Activated naive CD4-positive, alpha-beta T cell treated with anti-CD3 and anti-CD28 coated beads, Interleukin-2, amount 50 U/mL, for 24 hours (primary cell): ENCODE measurements around the gene ZNF619.
"Not testable (repeated sequence)": the region's sequence is repeated elsewhere in the genome, so short reads cannot be mapped to it uniquely, and the experiment has no call there.

Source experiments
- H3K27ac Mint-ChIP-seq: one replicate; pipeline ENCODE4 v1.8.0; 2021; ENCODE audit warnings: mild to moderate bottlenecking, mixed read lengths
- H3K27me3 Mint-ChIP-seq: one replicate; pipeline ENCODE4 v1.8.0; 2021; ENCODE audit warnings: mixed read lengths
- H3K36me3 Mint-ChIP-seq: one replicate; pipeline ENCODE4 v1.8.0; 2021; ENCODE audit warnings: mixed read lengths
- H3K4me1 Mint-ChIP-seq: one replicate; pipeline ENCODE4 v1.8.0; 2021; ENCODE audit warnings: mixed read lengths
- H3K4me3 Mint-ChIP-seq: one replicate; pipeline ENCODE4 v1.8.0; 2021; ENCODE audit warnings: mild to moderate bottlenecking, mixed read lengths
- H3K9me3 Mint-ChIP-seq: one replicate; pipeline ENCODE4 v1.8.0; 2021; ENCODE audit warnings: mixed read lengths

Gene ZNF619

DNA sequence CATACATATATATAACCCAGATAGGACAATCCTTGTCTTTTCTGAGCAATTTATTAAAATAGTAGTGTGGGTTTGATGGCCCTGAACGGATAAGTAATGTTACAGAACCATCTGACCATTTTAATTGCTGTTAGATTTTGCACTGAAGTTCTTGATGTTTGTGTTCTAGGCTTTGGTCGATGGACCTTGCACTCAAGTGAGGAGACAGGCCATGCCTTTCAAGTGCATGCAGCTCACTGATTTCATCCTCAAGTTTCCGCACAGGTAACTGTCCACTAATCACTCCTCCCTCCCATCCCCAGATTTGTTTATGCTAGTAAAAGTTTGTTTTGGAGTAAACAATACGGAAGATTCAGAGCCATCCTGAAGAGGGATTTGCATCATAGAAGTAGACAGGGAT is 18.4 kb upstream of the ZNF619 start:
- Mint-ChIP-seq H3K9me3 (no peaks in the 10 kb centered on the region), H3K4me1 (peaks cover 49% of the 10 kb centered on the region), H3K27ac (peak overlapping the region; percentile 98), H3K27me3 (no peaks in the 10 kb centered on the region), H3K4me3 (peak overlapping the region; percentile 93), H3K36me3 (peaks cover 31% of the 10 kb centered on the region)

- peak overlapping the region; percentile 76 for H3K4me3 Mint-ChIP-seq
- H3K27me3 Mint-ChIP-seq, H3K9me3 Mint-ChIP-seq: not testable (repeated sequence)
- peaks cover 61% of the 10 kb centered on the region for H3K4me1 Mint-ChIP-seq
- H3K27ac Mint-ChIP-seq = peak overlapping the region; percentile 83
- peaks cover 47% of the 10 kb centered on the region for H3K36me3 Mint-ChIP-seq
Observed at GRCh38 chr3:40460481-40460880, 16.4 kb upstream of the ZNF619 start.

DNA sequence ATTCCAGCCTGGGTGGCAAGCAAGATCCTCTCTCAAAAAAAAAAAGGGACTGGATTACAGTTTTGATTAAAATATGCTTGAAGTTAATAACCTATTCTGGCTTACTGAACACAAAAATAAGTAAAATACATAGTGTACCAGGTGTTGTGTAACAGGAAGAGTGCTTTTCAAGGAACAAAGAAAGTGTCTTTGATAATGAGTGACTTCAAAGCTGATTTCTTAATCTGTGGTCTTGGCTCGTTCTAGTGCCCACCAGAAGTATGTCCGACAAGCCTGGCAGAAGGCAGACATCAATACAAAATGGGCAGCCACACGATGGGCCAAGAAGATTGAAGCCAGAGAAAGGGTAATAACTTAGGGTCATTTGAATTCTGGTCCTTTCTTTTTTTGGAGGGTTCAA is 15.8 kb upstream of the ZNF619 start:
- peaks cover 58% of the 10 kb centered on the region for H3K4me1 Mint-ChIP-seq
- no peaks in the 10 kb centered on the region for H3K27me3 Mint-ChIP-seq
- H3K36me3 Mint-ChIP-seq = peaks cover 49% of the 10 kb centered on the region
- peak overlapping the region; percentile 76 for H3K27ac Mint-ChIP-seq
- H3K4me3 Mint-ChIP-seq = peak overlapping the region; percentile 66
- H3K9me3 Mint-ChIP-seq = no peaks in the 10 kb centered on the region

- H3K9me3 Mint-ChIP-seq, H3K4me3 Mint-ChIP-seq, H3K27me3 Mint-ChIP-seq, H3K27ac Mint-ChIP-seq: not testable (repeated sequence)
- peaks cover 57% of the 10 kb centered on the region for H3K4me1 Mint-ChIP-seq
- peaks cover 49% of the 10 kb centered on the region for H3K36me3 Mint-ChIP-seq
Observed at GRCh38 chr3:40462838-40463237, 14.1 kb upstream of the ZNF619 start.

GRCh38 chr3:40463579-40463978 is 13.3 kb upstream of the ZNF619 start:
- H3K4me1 Mint-ChIP-seq = peaks cover 51% of the 10 kb centered on the region
- H3K9me3 Mint-ChIP-seq = no peaks in the 10 kb centered on the region
- H3K36me3 Mint-ChIP-seq = peaks cover 42% of the 10 kb centered on the region
- H3K4me3 Mint-ChIP-seq = peak overlapping the region; percentile 39
- no peak overlapping the region for H3K27ac Mint-ChIP-seq
- no peaks in the 10 kb centered on the region for H3K27me3 Mint-ChIP-seq

- H3K9me3 Mint-ChIP-seq = no peaks in the 10 kb centered on the region
- H3K27ac Mint-ChIP-seq = peak overlapping the region; percentile 87
- peaks cover 37% of the 10 kb centered on the region for H3K36me3 Mint-ChIP-seq
- H3K4me3 Mint-ChIP-seq = peak overlapping the region; percentile 15
- H3K4me1 Mint-ChIP-seq = peaks cover 45% of the 10 kb centered on the region
- no peaks in the 10 kb centered on the region for H3K27me3 Mint-ChIP-seq
Observed at GRCh38 chr3:40464339-40465110, 12.4 kb upstream of the ZNF619 start.

- Mint-ChIP-seq H3K36me3 (peaks cover 37% of the 10 kb centered on the region), H3K27ac (peak overlapping the region; percentile 87), H3K4me3 (no peak overlapping the region), H3K4me1 (peaks cover 44% of the 10 kb centered on the region), H3K27me3 (no peaks in the 10 kb centered on the region), H3K9me3 (no peaks in the 10 kb centered on the region)
Observed at GRCh38 chr3:40465111-40465407, 11.9 kb upstream of the ZNF619 start.

DNA sequence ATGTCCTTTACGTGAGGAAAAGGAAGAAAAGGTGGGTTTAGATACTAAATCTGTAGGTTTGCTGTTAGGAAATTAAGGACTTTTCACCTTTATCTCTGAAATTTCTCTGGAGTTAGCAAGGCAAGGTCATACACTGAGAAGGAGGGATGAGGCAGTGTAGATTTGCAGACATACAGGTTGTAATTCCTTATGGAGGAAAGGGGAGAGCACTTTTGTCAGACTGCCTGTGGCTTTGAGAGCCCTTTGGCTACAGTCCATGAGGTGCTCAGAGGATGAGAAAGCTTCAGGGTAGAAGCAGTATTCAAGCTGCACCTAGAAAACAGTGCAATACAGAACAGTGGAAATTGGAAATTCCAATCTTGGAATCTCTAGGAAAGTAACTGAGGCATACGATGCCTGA is 11.5 kb upstream of the ZNF619 start:
- H3K27me3 Mint-ChIP-seq = no peaks in the 10 kb centered on the region
- peak overlapping the region; percentile 87 for H3K27ac Mint-ChIP-seq
- peaks cover 40% of the 10 kb centered on the region for H3K4me1 Mint-ChIP-seq
- no peaks in the 10 kb centered on the region for H3K9me3 Mint-ChIP-seq
- H3K36me3 Mint-ChIP-seq = peaks cover 33% of the 10 kb centered on the region
- no peak overlapping the region for H3K4me3 Mint-ChIP-seq

GRCh38 chr3:40468018-40468417 is 8.9 kb upstream of the ZNF619 start:
- peaks cover 23% of the 10 kb centered on the region for H3K36me3 Mint-ChIP-seq
- no peaks in the 10 kb centered on the region for H3K27me3 Mint-ChIP-seq
- H3K27ac Mint-ChIP-seq = no peak overlapping the region
- H3K4me1 Mint-ChIP-seq = peaks cover 26% of the 10 kb centered on the region
- H3K9me3 Mint-ChIP-seq = no peaks in the 10 kb centered on the region
- H3K4me3 Mint-ChIP-seq = no peak overlapping the region

GRCh38 chr3:40470701-40471100 is 6.2 kb upstream of the ZNF619 start:
- Mint-ChIP-seq H3K9me3 (no peaks in the 10 kb centered on the region), H3K4me1 (no peaks in the 10 kb centered on the region), H3K27me3 (no peaks in the 10 kb centered on the region), H3K36me3 (peaks cover 2% of the 10 kb centered on the region), H3K27ac (no peak overlapping the region), H3K4me3 (no peak overlapping the region)

DNA sequence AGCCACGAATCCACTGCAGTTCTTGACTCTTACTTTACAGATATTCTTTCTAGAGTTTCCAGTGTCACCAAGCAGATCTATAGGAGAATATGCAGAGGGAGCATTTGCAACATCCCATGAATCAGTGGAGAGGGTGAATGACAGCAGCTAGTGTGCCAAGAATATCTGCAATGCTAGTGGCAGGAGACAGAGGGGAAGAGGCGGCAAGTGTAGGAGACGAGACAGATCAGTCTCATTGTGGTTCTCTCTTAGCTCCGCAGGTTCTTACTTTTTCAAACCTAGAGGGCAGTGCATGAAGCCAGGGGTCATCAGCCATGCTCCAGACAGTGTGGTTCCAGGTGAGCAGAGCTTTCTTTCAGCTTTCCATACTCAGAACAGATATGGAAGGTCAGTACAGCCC is 744 bp downstream of the ZNF619 start:
- no peaks in the 10 kb centered on the region for H3K9me3 Mint-ChIP-seq
- peaks cover 9% of the 10 kb centered on the region for H3K36me3 Mint-ChIP-seq
- H3K27me3 Mint-ChIP-seq = no peaks in the 10 kb centered on the region

DNA sequence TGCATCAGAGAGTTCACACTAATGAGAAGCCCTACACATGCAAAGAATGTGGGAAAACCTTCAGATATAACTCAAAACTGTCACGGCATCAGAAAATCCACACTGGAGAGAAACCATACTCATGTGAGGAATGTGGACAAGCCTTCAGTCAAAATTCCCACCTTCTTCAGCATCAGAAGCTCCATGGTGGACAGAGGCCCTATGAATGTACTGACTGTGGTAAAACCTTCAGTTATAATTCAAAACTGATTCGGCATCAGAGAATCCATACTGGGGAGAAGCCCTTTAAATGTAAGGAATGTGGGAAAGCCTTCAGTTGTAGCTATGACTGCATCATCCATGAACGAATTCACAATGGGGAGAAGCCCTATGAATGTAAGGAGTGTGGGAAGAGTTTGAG is 10.2 kb downstream of the ZNF619 start:
- peaks cover 17% of the 10 kb centered on the region for H3K9me3 Mint-ChIP-seq
- no peaks in the 10 kb centered on the region for H3K27me3 Mint-ChIP-seq
- peaks cover 10% of the 10 kb centered on the region for H3K4me1 Mint-ChIP-seq
- no peak overlapping the region for H3K27ac Mint-ChIP-seq
- H3K36me3 Mint-ChIP-seq = peaks cover 40% of the 10 kb centered on the region
- no peak overlapping the region for H3K4me3 Mint-ChIP-seq

More for the DNA sequence above, 744 bp downstream of the ZNF619 start:
- Mint-ChIP-seq H3K4me3 (peak overlapping the region; percentile 85), H3K4me1 (peaks cover 39% of the 10 kb centered on the region), H3K27ac (peak overlapping the region; percentile 82)

- no peak overlapping the region for H3K27ac Mint-ChIP-seq
- H3K4me1 Mint-ChIP-seq = no peaks in the 10 kb centered on the region
- H3K27me3 Mint-ChIP-seq = no peaks in the 10 kb centered on the region
- H3K36me3 Mint-ChIP-seq = peaks cover 29% of the 10 kb centered on the region
- no peak overlapping the region for H3K4me3 Mint-ChIP-seq
- H3K9me3 Mint-ChIP-seq = peaks cover 17% of the 10 kb centered on the region
Observed at GRCh38 chr3:40490916-40491315, 14.0 kb downstream of the ZNF619 start.

- Mint-ChIP-seq H3K9me3 (no peaks in the 10 kb centered on the region), H3K4me3 (no peak overlapping the region), H3K36me3 (peaks cover 6% of the 10 kb centered on the region), H3K27me3 (no peaks in the 10 kb centered on the region), H3K27ac (no peak overlapping the region), H3K4me1 (no peaks in the 10 kb centered on the region)
Observed at GRCh38 chr3:40494698-40495097, 17.8 kb downstream of the ZNF619 start.

DNA sequence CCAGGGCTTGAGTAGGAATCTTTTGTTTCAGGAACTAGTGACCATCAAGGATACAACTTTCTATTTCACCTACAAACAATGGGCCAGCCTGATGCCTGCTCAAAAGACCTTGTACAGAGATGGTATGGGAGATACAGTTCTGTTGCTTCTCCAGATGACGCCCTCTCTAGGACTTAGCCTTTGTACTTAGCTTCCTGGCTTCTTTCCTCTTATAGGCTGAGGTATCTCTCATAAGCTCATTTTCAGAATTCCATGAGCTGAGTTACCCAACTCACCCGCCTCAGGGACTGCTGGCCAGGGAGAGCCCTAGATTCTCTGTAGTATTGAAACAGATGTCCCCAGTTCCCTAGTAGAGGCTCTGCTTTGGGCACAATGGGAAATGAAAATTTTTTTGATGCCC is 20.4 kb downstream of the ZNF619 start:
- Mint-ChIP-seq H3K27ac (no peak overlapping the region), H3K27me3 (no peaks in the 10 kb centered on the region), H3K9me3 (no peaks in the 10 kb centered on the region), H3K4me1 (no peaks in the 10 kb centered on the region), H3K36me3 (peaks cover 3% of the 10 kb centered on the region), H3K4me3 (no peak overlapping the region)

DNA sequence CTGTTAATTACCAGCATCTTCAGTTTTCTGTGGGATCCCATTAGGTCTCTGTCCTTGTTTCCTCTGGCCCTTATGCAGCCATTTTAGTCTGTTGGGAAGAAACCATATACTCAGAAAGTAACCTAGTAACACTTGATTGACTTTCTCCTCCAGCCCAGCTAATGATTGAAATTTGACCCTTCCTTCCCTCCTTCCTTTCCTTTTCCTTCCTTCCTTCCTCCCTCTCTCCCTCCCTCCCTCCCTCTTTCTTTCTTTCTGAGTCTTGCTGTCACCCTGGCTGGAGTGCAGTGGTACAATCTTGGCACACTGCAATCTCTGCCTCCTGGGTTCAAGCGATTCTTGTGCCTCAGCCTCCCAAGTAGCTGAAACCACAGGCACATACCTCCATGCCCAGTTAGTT is 23.0 kb downstream of the ZNF619 start:
- no peaks in the 10 kb centered on the region for H3K9me3 Mint-ChIP-seq
- H3K36me3 Mint-ChIP-seq = peaks cover 3% of the 10 kb centered on the region
- H3K4me1 Mint-ChIP-seq = peaks cover 8% of the 10 kb centered on the region
- no peak overlapping the region for H3K27ac Mint-ChIP-seq
- H3K4me3 Mint-ChIP-seq = no peak overlapping the region
- no peaks in the 10 kb centered on the region for H3K27me3 Mint-ChIP-seq

- no peaks in the 10 kb centered on the region for H3K9me3 Mint-ChIP-seq
- no peaks in the 10 kb centered on the region for H3K27me3 Mint-ChIP-seq
- H3K27ac Mint-ChIP-seq = no peak overlapping the region
- no peak overlapping the region for H3K4me3 Mint-ChIP-seq
- peaks cover 3% of the 10 kb centered on the region for H3K36me3 Mint-ChIP-seq
- H3K4me1 Mint-ChIP-seq = peaks cover 19% of the 10 kb centered on the region
Observed at GRCh38 chr3:40502034-40502433, 25.1 kb downstream of the ZNF619 start.
